GM10266 (cell line): ENCODE measurements around the gene GREB1L.
A peak's percentile ranks its signal among the peaks of the same experiment; 100 is the strongest.

Source experiments
- DNase-seq: peaks from one replicate; pipeline ENCODE4 v3.0.0; 2012; ENCODE audit errors: extremely low spot score
- CTCF ChIP-seq: IDR thresholded peaks from 2 replicates; pipeline ENCODE4 v1.5.1; 2012; ENCODE audit warnings: mild to moderate bottlenecking, low read depth; ENCODE audit not compliant: control insufficient read depth, insufficient read depth; ENCODE audit errors: missing control alignments

The GREB1L gene

GRCh38 chr18:21479721-21480120 is 237.7 kb downstream of the GREB1L start:
- TF ChIP-seq CTCF = no peak
- no peak for DNase-seq

GRCh38 chr18:21481739-21482138 is 239.7 kb downstream of the GREB1L start:
- DNase-seq = no peak
- no peak for TF ChIP-seq CTCF

- no peak for DNase-seq
- TF ChIP-seq CTCF = no peak
Measured at GRCh38 chr18:21483051-21483450, 241.0 kb downstream of the GREB1L start.

- TF ChIP-seq CTCF = no peak
- DNase-seq = no peak
Measured at GRCh38 chr18:21484851-21485636, 243.0 kb downstream of the GREB1L start.

GRCh38 chr18:21486905-21487437 is 244.9 kb downstream of the GREB1L start:
- no peak for DNase-seq

GRCh38 chr18:21489119-21489750 is 247.2 kb downstream of the GREB1L start:
- peak; percentile 67 for DNase-seq
- peak; percentile 81 for TF ChIP-seq CTCF

More at GRCh38 chr18:21486905-21487437, 244.9 kb downstream of the GREB1L start:
- no peak for TF ChIP-seq CTCF
